Measurements from ENCODE around the gene TULP4.
A peak's percentile ranks its signal among the peaks of the same experiment; 100 is the strongest.

TULP4 gene

GRCh38 chr6:158502263-158502950 lies 190.1 kb downstream of the TULP4 start:
- no peak overlapping the region for H3K4me3 ChIP-seq (ENCODE audit: low read depth, low read length)
- no peaks in the 10 kb centered on the region for H3K4me1 ChIP-seq (ENCODE audit: control insufficient read depth, insufficient read depth, low read length)
- no peak overlapping the region for H3K27ac ChIP-seq (ENCODE audit: extremely low read depth, low read depth, low read length)
- TF ChIP-seq MZF1 (tag by site-specific recombination; IDR thresholded peaks at IDR 0.05; ENCODE audit: borderline replicate concordance) = no peak
- no peaks in the 10 kb centered on the region for H3K9me3 ChIP-seq (ENCODE audit: control insufficient read depth, insufficient read depth, low read depth, low read length)
- POLR2A ChIA-PET = no interaction called here
- CTCF ChIA-PET = interaction anchor here (0.6 to 1.8 kb wide), 6 partner anchors 50 to 591 kb away, joined by 3 to 8 read pairs (median 3); no protein-coding TSS in a partner anchor
- peaks cover 4 to 76% of the 10 kb centered on the region in 2 experiments; a peak in 2 of 3 replicates for H3K36me3 ChIP-seq (ENCODE audit: control insufficient read depth in 2 of 2, insufficient read depth in 1 of 2, low read length in 2 of 2)

- ChIA-PET CTCF (interaction anchor here (0.6 to 0.7 kb wide), 2 partner anchors 188 to 282 kb away, joined by 3 read pairs; no protein-coding TSS in a partner anchor), POLR2A (no interaction called here)
- Histone ChIP-seq H3K36me3 (ENCODE audit: control insufficient read depth in 2 of 2, insufficient read depth in 1 of 2, low read length in 2 of 2) (peaks cover 4 to 73% of the 10 kb centered on the region in 2 experiments; a peak in 2 of 3 replicates), H3K4me1 (ENCODE audit: control insufficient read depth, insufficient read depth, low read length) (no peaks in the 10 kb centered on the region), H3K9me3 (ENCODE audit: control insufficient read depth, insufficient read depth, low read depth, low read length) (no peaks in the 10 kb centered on the region), H3K27ac (ENCODE audit: extremely low read depth, low read depth, low read length) (no peak overlapping the region), H3K4me3 (ENCODE audit: low read depth, low read length) (no peak overlapping the region)
- TF ChIP-seq SP2 (tag by site-specific recombination; IDR thresholded peaks at IDR 0.05) (no peak), SCRT2 (tag by site-specific recombination; IDR thresholded peaks at IDR 0.05) (peak; percentile 75), OSR2 (tag by site-specific recombination; IDR thresholded peaks at IDR 0.05) (no peak), ZNF792 (tag by site-specific recombination; IDR thresholded peaks at IDR 0.05) (no peak), SCRT1 (tag by site-specific recombination; IDR thresholded peaks at IDR 0.05; ENCODE audit: borderline replicate concordance) (peak; percentile 56; the same call in 1 of the 2 replicates)
These were observed 191.0 kb downstream of the TULP4 start for GRCh38 chr6:158503222-158503621.

- Histone ChIP-seq H3K27ac (ENCODE audit: extremely low read depth, low read depth, low read length) (no peak overlapping the region), H3K9me3 (ENCODE audit: control insufficient read depth, insufficient read depth, low read depth, low read length) (no peaks in the 10 kb centered on the region), H3K4me1 (ENCODE audit: control insufficient read depth, insufficient read depth, low read length) (no peaks in the 10 kb centered on the region), H3K4me3 (ENCODE audit: low read depth, low read length) (no peak overlapping the region), H3K36me3 (ENCODE audit: control insufficient read depth in 2 of 2, insufficient read depth in 1 of 2, low read length in 2 of 2) (peaks cover 4 to 66% of the 10 kb centered on the region in 2 experiments; a peak in 2 of 3 replicates)
- TF ChIP-seq ZBTB48 (tag by site-specific recombination; IDR thresholded peaks at IDR 0.05) (no peak), GLI4 (tag by site-specific recombination; IDR thresholded peaks at IDR 0.05) (no peak), ZSCAN30 (tag by site-specific recombination; IDR thresholded peaks at IDR 0.05) (no peak), ZNF175 (tag by site-specific recombination; IDR thresholded peaks at IDR 0.05) (no peak), ZNF140 (tag by site-specific recombination; IDR thresholded peaks at IDR 0.05) (no peak), ZNF449 (tag by site-specific recombination; IDR thresholded peaks at IDR 0.05) (no peak)
- CTCF ChIA-PET = interaction anchor here (0.6 to 1.0 kb wide), 3 partner anchors 9 to 217 kb away, joined by 3 to 6 read pairs (median 3); no protein-coding TSS in a partner anchor
- POLR2A ChIA-PET = no interaction called here
These were observed 191.6 kb downstream of the TULP4 start for GRCh38 chr6:158503846-158504245.

GRCh38 chr6:158505194-158505593 lies 192.9 kb downstream of the TULP4 start:
- no peak overlapping the region for H3K4me3 ChIP-seq (ENCODE audit: low read depth, low read length)
- no peak overlapping the region for H3K27ac ChIP-seq (ENCODE audit: extremely low read depth, low read depth, low read length)
- H3K9me3 ChIP-seq (ENCODE audit: control insufficient read depth, insufficient read depth, low read depth, low read length) = no peaks in the 10 kb centered on the region
- peaks cover 4 to 55% of the 10 kb centered on the region in 2 experiments; a peak in 2 of 3 replicates for H3K36me3 ChIP-seq (ENCODE audit: control insufficient read depth in 2 of 2, insufficient read depth in 1 of 2, low read length in 2 of 2)
- no peaks in the 10 kb centered on the region for H3K4me1 ChIP-seq (ENCODE audit: control insufficient read depth, insufficient read depth, low read length)
- CTCF ChIA-PET = interaction anchor here (0.6 to 1.5 kb wide), 3 partner anchors 14 to 284 kb away, joined by 3 to 4 read pairs (median 4); no protein-coding TSS in a partner anchor
- POLR2A ChIA-PET = no interaction called here
- TF ChIP-seq SALL2 (tag by site-specific recombination; IDR thresholded peaks at IDR 0.05; ENCODE audit: borderline replicate concordance) (no peak), ZBTB49 (tag by site-specific recombination; IDR thresholded peaks at IDR 0.05; ENCODE audit: low read depth) (no peak), KLF16 (tag by site-specific recombination; IDR thresholded peaks at IDR 0.05) (no peak), ZNF488 (tag by site-specific recombination; IDR thresholded peaks at IDR 0.05) (no peak), ZNF416 (tag by site-specific recombination; IDR thresholded peaks at IDR 0.05) (no peak), ZNF670 (tag by site-specific recombination; IDR thresholded peaks at IDR 0.05; ENCODE audit: low read depth) (no peak), ZNF37A (tag by site-specific recombination; IDR thresholded peaks at IDR 0.05) (no peak), ZFP3 (tag by site-specific recombination; IDR thresholded peaks at IDR 0.05; ENCODE audit: low read depth) (no peak), FEZF1 (tag by site-specific recombination; IDR thresholded peaks at IDR 0.05) (no peak), REPIN1 (tag by site-specific recombination; IDR thresholded peaks at IDR 0.05; ENCODE audit: low read depth) (no peak), ZNF624 (tag by site-specific recombination; IDR thresholded peaks at IDR 0.05) (no peak), ZNF701 (tag by site-specific recombination; IDR thresholded peaks at IDR 0.05) (no peak), KLF8 (tag by site-specific recombination; IDR thresholded peaks at IDR 0.05) (no peak)

All from HEK293 (cell line).